HG02970 (cell line): ENCODE results near the gene SLC8A3.
"Not testable (repeated sequence)": the region's sequence is repeated elsewhere in the genome, so short reads cannot be mapped to it uniquely, and the experiment has no call there.

Source experiments
- ATAC-seq: cut with Tn5 transposase; IDR thresholded peaks from one replicate; pipeline ENCODE4 v1.9.1; 2021; ENCODE audit warnings: mild to moderate bottlenecking, moderate library complexity, moderate number of reproducible peaks; ENCODE audit not compliant: unreplicated experiment, low FRiP score

Gene SLC8A3

GRCh38 chr14:70188659-70189455 is at the start of gene SLC8A3:
SLC8A3 (minus strand) TSS chr14:70188951; CDS start chr14:70168422, 20,529 bp downstream.
- ATAC-seq = no peak

- ATAC-seq = no peak
Measured at GRCh38 chr14:70237710-70238109, 49.0 kb upstream of the SLC8A3 start.

- no peak for ATAC-seq
Measured at GRCh38 chr14:70234066-70234950, 45.6 kb upstream of the SLC8A3 start.

GRCh38 chr14:70231756-70232544 is 43.2 kb upstream of the SLC8A3 start:
- ATAC-seq = not testable (repeated sequence)

- ATAC-seq = not testable (repeated sequence)
Measured at GRCh38 chr14:70229877-70230640, 41.3 kb upstream of the SLC8A3 start.

- no peak for ATAC-seq
Measured at GRCh38 chr14:70213721-70214282, 25.1 kb upstream of the SLC8A3 start.

- ATAC-seq = no peak
Measured at GRCh38 chr14:70212752-70213151, 24.0 kb upstream of the SLC8A3 start.

- no peak for ATAC-seq
Measured at GRCh38 chr14:70208380-70208779, 19.6 kb upstream of the SLC8A3 start.

GRCh38 chr14:70203686-70204085 is 14.9 kb upstream of the SLC8A3 start:
- ATAC-seq = no peak

GRCh38 chr14:70201994-70202393 is 13.2 kb upstream of the SLC8A3 start:
- ATAC-seq = no peak

- no peak for ATAC-seq
Measured at GRCh38 chr14:70193396-70193795, 4.6 kb upstream of the SLC8A3 start.

- ATAC-seq = no peak
Measured at GRCh38 chr14:70192915-70193314, 4.2 kb upstream of the SLC8A3 start.

GRCh38 chr14:70190156-70190555 is 1.4 kb upstream of the SLC8A3 start:
- no peak for ATAC-seq

- ATAC-seq = no peak
Measured at GRCh38 chr14:70189456-70190077, 816 bp upstream of the SLC8A3 start.

- ATAC-seq = no peak
Measured at GRCh38 chr14:70188322-70188658, 461 bp downstream of the SLC8A3 start.

GRCh38 chr14:70186900-70187451 is 1.8 kb downstream of the SLC8A3 start:
- ATAC-seq = no peak

- no peak for ATAC-seq
Measured at GRCh38 chr14:70183991-70184390, 4.8 kb downstream of the SLC8A3 start.

- ATAC-seq = no peak
Measured at GRCh38 chr14:70181276-70181675, 7.5 kb downstream of the SLC8A3 start.

GRCh38 chr14:70180718-70181117 is 8.0 kb downstream of the SLC8A3 start:
- ATAC-seq = no peak
